Myocyte (in vitro differentiated cells): ENCODE results near the gene CADPS. TPM values are rescaled to one million over a fixed set of nuclear protein-coding genes. Genes with fewer than 3 reads are reported as not detected.

ENCODE experiments used
- DNase-seq: peaks from one replicate; pipeline ENCODE4 v3.0.0-alpha.2; 2012; ENCODE audit warnings: low read depth
- total RNA-seq: library from RNA; depleted of rRNA; stranded (reverse); fragments of >200 nt; gene quantifications from 2 replicates; pipeline ENCODE4 v1.2.3, GENCODE V29; 2014

The CADPS gene
- total RNA-seq, 1 donor from 2014 or later: not detected

DNA sequence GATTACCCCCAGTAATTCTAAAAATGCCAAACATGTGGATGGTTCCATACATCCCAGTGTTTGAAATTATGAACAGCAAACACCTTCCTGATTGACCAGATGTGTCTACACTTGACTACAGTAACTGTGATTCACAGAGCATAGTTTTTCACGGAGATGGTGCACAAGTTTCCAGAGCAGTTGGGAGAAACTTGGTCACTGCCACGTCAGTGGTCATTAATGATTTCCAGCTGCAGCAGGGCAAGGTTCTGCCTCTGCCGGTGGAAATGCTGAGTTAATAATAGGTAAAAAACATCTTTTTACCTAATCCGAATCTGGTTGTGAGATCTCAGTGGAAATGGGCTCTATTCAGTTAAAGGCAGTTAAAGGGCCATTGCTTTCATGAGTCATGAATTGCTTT lies 347.7 kb downstream of the CADPS start:
- no peak for DNase-seq

DNA sequence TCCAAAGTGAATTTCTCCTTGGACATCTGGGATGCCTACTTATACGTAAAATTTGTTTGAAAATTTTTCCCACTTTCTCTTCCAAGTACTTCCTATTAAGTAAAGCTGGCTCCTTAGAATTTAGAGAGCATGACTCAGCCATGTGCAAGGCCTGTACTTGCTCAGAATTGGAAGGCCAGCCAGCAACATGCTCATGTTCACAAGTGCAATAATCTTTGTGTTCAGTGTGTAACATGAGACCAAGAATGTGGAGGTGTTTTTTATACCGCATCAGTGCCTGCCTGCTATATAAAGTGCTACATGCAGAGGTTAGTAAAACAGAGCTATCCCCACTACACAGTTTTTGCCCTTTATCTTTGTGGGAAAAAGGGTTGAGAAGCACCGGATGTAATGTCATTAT lies 349.9 kb downstream of the CADPS start:
- DNase-seq: no peak

DNA sequence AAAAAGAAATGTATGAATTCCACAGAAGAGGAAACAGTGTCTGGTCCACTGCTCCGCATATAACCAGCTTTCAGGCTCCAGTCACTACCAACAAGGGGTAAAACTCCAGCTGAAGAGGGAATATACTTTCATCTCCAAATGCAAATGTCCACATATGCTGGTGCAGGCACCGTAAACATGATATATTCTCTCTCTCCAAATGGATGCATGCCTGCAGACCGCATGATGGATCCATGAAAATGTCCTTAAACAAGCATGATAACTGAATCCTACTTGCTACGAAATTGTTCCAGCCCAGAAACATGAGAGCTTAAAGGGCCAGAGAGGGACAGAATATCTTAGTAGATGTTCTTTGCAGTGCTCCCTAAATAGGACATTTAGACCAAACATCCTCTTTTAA lies 351.5 kb downstream of the CADPS start:
- no peak for DNase-seq

DNA sequence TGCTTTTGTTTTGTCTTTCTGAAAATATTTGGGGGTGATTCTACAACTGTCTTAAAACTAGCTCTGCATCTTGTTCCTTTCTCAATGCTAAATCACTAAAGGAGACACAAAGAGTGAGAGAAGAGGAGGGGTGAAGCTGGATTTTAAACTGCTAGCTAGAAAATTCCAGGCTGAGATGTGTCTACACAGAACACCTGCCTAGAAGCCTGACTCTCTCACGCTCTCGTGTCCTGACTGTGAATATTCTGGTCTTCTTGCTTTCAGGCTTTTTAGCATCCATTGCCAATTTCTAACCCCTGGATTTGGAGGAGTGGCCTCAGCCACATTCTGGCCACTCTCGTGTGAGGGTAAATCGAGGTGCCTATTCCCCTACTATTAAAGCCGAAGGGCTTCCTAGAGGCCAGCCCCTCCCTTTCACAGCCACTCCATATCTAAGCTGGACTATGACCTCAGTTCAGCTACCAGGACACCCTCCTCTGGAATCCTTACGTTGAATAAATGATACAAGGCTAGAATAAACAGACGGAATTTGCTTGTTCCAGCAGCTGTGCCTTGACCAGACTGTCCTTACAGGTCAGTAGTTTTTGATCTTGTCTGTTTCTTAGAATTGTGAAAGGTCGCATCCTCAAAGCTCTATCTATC lies 353.6 kb downstream of the CADPS start:
- DNase-seq: no peak

DNA sequence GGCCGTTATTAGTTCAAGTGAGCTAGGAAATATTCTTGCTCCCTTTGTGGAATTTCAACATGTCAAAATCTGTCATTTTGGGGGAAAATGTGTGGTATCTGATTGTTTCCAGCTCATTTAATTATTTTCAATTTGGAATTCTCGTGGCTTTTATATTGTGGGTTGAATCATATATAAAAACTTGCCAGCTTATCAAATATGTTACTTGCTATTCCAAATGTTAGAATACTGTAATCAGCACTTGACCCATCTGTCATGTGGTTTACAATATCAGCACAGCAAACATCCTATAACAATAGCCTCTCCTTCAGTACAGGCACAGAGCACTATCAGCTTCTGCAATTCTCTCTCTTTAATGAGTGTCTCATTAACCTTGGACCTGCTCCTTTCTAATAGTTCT lies 371.7 kb downstream of the CADPS start:
- DNase-seq: no peak

DNA sequence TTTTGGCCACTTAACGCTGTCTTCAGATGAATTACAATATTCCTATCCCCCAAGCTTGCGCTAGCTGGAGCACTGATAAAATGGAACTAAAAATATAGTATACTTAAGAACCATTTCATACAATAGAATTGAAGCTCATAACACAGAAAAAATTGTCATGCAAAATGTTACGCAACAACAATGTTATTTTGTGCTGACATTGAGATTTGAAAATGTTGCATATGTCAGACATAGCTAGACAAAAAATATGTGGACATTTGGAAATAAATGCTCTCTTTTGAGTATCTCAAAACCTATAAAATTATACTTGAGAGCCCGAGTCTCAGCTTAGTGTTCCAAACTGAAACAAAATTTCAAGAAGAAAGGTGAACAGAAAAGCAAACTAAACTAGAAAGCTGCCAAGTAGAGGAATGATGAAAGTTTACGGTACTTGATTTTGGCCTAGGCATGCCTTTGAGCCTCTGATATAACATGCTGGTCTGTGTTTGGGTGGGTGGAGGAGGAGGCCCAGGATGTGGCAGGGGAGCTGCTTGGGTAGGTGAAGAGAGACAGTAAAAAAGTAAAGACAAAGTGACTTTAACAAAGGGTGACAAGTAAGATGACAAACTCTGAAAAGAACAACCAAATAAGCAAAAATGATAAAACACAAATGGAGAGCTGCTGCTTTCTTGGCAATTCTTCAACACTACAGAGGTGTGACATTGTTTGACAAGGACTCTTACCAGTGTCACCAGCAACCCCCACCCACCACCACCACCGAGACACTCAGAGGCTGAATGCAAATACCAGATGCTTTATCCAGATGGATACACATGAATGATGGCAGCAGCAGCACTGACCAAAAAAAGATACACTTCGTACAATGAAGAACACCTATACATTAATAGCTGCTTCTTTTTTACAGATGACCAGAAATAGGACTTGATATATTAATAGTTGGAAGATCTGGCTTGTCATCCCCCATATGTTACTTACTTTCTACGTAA lies 372.6 kb downstream of the CADPS start:
- DNase-seq: no peak

DNA sequence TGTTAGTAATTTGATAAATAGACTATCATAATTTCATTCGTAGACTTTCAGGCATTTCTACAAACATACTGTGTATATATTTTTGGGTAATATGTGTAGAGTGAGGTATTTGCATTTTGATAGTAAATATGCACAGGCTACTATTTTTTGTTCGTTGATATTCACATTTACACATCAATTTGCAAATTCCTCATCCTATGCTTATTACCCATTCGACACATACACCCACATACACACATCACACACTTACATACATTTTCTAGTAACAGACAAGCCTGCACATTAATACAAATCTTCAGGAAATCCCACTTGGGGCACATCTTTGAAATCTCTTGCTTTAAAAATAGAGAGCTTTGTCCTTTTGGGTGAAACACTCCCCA lies 373.9 kb downstream of the CADPS start:
- DNase-seq: no peak

DNA sequence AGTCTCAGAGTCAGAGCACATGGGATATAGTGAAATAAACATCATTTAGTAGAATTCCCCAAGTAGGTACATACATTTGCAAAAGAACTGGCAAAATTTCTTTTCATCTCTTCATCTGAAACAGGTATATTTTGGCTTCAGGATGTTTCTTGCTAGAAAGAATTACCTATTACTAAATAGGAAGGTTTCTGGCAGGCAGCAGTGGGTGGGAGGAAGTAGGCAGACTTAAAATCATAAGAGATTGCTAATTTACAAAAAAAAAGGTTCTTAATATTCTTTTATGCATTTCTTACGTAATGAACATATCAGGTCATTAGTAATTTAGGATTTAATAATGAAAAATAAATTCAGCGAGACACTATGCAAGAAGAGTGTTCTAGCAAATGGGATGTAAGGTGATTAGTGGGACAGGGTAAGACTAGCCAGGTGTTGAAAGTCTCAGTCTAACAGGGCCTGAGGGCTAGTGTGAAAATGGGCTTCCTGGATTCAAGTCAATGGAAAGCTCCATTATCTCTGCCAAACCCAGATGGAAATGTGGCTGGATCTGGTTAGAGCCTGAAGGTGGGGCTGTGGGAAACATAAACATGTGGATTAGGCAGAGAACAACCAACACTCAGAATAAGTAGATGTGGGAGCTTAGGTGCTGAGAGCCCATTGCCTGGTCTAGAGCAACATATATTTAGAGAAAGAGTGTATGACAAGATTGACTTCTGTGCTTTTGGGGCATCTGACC lies 374.5 kb downstream of the CADPS start:
- DNase-seq: no peak

DNA sequence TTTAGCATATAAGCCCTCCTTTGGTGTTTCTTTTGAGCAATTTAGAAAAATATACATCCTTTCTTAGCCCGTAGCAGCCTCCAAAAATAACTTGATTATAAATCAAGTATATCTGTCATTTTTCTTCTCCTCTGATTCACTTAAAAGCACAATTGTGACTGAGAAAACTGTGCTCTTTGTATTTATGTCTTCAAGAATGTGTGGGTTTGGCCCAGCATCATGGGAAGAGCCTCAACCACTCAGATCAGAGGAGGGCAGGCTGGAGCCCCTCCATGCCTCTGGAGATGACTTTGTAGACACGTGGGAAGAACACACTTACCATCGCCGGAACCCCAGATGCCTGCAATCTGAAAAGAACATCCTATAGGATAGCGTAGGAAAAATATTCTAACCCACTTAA lies 378.1 kb downstream of the CADPS start:
- DNase-seq: no peak

DNA sequence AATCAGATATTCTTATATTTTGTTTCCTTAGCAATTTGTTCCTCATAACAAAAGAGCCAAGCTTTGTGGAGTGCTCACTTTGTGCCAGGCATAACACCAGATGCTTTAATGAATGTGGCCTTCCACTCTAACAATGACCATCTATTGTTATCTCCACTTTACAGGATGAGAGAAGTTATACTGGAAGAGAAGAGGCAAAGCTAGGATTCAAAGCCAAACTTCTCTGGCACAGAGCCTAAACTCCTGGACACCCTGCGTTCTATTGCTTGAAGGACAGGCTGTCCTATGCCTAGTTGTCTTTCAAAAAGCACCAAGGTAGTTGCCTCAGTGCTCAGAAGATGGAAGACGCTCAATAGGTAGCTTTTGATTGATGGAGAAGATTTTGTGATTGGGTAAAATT lies 378.7 kb downstream of the CADPS start:
- DNase-seq: no peak

DNA sequence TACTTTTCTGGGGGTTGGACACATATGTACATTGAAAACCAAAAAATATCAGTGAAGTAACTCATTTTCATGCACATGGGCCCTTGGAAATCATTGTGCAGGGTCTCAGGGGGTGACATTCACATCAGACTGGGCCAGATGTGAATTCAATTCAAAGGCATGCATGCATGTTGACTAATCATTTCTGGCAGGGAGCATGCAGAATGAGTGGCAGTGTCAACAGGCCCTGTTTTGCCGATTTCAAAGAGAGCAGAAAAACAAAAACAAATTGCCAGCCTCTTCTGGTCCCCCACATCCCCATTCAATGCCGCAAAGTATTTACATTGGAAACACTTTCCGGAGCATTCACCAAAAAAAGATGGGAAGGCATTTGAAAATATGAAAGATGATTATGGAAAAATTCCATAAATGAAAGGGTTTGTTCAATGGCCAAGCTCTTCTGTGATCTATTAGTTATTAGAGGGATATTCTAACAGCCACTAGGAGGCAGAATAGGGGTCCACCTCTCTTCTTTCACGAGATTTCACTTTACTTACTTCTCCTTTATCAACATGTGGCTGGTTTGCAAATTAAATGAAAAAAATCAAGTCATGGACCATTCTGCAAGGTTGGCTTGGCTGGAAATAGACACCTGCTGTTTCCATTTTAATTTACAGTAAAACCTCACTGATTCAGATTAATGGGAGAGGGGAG lies 382.0 kb downstream of the CADPS start:
- DNase-seq: peak; percentile 6

DNA sequence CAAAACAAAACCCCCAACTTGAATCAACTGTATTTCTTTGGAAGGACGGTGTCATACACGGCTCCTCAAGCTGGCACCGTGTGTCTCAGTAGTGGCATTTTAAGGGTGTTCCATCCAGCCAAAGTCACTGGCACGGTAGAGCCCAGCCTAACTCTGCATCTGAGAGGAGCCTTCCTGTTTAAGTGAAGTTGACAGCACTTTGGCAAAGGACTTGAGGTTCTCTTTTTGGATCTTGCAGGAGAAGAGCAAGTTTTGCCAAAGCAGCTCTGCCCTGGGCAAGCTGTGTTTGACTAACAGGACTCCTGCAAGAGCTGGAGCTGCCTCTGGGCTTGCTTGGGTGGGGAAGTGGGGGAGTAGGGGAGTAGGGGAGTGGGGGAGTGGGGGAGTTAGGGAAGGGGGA lies 392.3 kb downstream of the CADPS start:
- no peak for DNase-seq

DNA sequence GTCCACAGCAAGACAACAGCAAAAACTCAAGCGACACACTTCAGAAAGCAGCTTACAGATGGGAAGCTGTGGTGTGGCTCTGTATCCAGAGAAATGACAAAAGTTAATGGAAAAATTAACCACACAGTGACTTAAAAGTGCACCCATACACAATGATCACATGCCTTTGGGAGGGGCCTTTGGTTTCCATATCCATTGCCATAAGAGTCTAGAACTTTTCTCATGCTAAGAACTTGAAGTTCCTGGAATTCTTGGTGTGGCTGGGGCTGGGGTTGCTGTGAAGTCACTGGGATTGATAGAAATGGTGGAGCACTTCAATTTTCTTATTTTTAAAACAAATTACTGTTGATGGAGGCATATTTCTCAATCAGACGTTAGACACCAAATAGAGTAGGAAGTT lies 393.3 kb downstream of the CADPS start:
- no peak for DNase-seq

DNA sequence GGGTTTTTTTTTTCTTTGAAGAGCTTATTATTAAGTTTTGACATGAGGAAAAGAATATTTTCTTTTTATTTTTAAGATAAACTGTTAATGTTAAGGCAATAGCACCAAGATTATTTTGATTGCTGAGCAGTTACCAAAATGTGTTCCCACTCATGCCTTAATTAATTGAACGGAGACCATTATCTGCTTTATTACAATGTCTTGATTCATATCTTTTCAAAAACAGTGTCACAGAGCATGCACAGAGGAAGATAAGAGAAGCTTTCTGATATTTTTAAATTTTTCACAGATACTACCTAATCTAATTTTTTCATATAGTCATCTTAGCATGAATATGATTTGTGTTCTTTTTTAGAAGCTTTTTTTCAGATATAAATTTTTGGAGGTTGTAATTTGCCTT lies 395.2 kb downstream of the CADPS start:
- DNase-seq: no peak

DNA sequence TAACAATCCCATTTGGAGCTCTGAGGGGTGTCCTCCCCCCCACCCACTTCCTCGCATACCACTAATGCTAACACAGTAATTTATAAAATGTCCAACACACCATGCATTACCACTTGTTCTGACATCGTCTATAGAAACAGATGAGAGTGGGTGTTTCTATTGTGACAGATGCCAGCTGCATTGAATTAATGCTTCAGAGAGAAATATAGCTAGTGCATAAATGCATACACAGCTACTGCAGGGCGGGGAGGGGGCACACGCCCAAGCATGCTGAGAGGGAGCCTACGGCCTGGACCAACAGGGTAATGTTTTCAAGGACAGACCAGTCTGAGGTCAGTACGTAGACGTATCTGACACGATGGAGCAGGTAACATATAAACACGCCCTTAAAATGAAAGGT lies 395.9 kb downstream of the CADPS start:
- no peak for DNase-seq

DNA sequence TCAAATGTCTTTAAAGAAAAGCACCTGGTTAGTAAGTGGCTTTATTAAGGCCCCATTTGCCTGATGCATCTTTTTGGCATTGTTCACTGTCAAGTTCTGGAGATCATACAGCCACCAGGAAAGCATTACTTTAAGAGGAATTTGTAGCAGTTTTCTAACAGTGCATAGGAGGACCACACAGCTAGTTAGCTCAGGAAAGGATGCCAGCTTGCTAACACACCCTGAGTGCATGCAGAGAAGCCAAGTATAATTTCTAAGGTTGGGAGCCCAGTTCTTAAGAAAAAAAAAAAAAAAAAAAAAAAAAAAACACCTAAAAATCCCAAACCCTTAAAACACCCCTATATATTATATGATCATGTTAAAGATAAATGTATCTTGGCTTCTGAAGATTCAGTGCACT lies 399.9 kb downstream of the CADPS start:
- DNase-seq: no peak

DNA sequence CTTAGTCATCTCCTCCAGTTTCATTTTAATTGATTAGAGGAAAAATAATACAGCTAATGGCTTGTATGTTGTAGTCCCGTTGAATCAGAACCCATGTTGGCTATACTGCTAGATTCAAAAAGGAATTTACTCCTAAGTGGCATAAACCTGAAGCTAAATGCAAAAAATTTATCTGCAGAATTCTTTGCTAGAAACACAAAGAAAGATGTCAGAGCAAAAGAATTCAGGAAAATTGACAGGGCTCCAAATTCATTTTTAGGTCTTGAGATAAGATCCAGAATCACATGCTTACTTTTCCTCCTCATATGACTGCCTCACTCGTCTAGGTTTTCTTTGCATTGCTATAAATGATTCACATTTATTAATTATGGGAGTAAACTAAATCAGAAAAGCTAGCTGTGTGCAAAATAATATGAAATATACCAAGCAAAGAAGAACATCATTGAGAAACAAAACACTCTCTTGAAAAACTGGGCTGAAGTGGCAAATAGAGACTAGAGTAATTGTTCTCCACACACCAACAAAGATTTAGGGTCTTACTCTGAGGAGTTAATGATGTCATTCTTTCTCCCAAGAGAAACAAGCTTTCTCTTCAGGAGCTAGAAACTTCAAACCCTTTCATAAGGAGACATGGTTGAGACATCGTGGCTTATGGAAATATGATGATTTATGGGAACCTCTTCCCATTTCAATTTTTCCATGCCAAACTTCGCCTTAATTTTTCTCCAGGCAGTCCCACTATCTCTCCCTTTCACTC lies 407.1 kb downstream of the CADPS start:
- no peak for DNase-seq

DNA sequence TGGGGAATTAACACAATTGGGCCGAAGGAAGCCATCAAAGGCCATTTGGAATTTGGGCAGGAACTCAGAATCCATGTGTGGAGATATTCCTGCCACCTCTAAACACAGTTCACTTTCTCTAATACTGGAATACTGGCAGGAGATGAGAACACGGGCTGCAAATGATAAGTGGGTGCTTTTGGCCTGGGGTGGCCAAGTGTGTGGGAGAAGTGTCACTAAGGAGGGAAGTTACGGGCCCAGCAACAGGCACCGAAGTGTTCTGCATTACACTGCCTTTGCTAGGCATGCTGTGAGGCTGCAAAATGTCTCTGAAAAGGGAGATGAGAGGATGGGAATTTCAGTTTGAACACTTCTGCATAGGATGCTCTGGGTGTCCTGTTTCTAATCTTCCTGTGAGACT lies 412.4 kb downstream of the CADPS start:
- DNase-seq: no peak

DNA sequence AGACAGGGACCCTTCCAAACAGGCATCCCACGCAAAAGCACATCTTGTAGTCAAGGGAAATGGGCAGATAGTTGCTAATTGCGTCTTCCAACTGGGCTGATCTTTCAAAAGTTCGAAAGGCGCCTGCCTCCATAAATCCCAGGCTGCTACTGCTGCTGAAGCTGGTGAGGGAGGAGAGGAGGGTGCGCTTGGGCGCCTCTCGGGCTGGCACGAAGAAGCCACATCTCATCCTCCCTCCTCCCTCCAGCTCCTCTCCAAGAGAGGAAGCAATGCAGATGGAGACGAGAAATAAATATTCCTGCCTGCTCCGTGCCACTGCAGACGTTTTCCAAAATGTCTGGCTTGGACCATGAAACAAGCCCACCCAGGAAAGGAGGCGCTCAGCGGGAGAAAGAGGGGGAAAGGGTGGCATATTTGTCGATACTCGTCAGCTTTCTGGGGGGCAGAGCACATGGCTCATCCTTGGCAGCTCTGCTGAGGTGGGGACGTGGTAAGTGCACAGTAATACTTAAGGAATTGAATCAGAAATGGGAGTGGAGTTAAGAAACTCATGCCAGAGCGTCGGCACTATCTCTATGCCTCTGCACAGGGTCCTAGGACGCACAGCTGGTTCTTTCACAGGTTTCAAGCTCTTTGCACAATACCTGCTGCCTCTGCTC lies 413.0 kb downstream of the CADPS start:
- DNase-seq: no peak

DNA sequence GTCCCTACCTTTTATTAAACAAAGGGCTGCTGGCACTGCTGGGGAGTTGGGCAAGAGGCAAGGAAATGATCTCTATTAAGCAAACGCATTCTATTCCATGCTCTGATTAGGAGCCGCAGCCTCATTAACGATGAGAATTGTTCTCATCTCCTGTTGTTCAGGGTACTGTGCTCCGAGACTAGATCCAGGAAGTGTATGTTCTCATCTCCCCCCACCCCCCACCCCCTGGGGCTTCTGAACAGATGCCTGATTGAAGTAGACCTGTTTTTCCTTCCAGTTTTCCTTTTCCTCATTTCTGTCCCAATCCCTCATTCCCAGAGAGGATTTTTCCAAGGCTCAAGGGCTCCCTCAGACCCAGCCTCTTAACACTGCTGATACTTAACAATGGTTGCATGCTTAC lies 420.3 kb downstream of the CADPS start:
- no peak for DNase-seq
